SK-N-MC (cell line): ENCODE results near the gene PCF11.
"Not testable (repeated sequence)": the region's sequence is repeated elsewhere in the genome, so short reads cannot be mapped to it uniquely, and the experiment has no call there.

Source experiments
- DNase-seq: peaks from one replicate; pipeline ENCODE4 v3.0.0-alpha.2; 2011; ENCODE audit warnings: low read depth, low spot score
- H3K27ac ChIP-seq: fragments of 200-600 bp; sonication (generic); 2 replicates; pipeline ENCODE4 v1.5.1; 2016; ENCODE audit warnings: mixed run types
- H3K36me3 ChIP-seq: fragments of 200-600 bp; sonication (generic); 2 replicates; pipeline ENCODE4 v1.6.1; 2017; ENCODE audit warnings: antibody characterized with exemption, low read length, mixed read lengths; ENCODE audit not compliant: insufficient read depth
- H3K4me3 ChIP-seq: fragments of 200-600 bp; sonication (generic); 2 replicates; pipeline ENCODE4 v1.5.1; 2016
- H3K9ac ChIP-seq: fragments of 200-600 bp; sonication (generic); 2 replicates; pipeline ENCODE4 v1.8.0; 2017; ENCODE audit warnings: mixed run types, mixed read lengths; ENCODE audit not compliant: insufficient read length
- H3K9me3 ChIP-seq: fragments of 200-600 bp; sonication (generic); 2 replicates; pipeline ENCODE4 v1.6.1; 2017; ENCODE audit warnings: low read depth, mild to moderate bottlenecking, antibody characterized with exemption, low read length, moderate library complexity, mixed read lengths
- EZH2 ChIP-seq: fragments of 200-600 bp; sonication (generic); IDR thresholded peaks from one replicate; pipeline ENCODE4 v1.6.1; 2017; ENCODE audit warnings: antibody characterized with exemption
- FOXP2 ChIP-seq: optimal IDR thresholded peaks from 2 replicates; pipeline ENCODE3; 2011; ENCODE audit warnings: mild to moderate bottlenecking, moderate library complexity; ENCODE audit not compliant: insufficient read depth; ENCODE audit errors: extremely low read length, control extremely low read depth
- POLR2AphosphoS5 ChIP-seq: IDR thresholded peaks from 2 replicates; pipeline ENCODE4 v1.6.1; 2012; ENCODE audit warnings: mild to moderate bottlenecking, low read depth, low read length, borderline replicate concordance

The PCF11 gene

GRCh38 chr11:83120327-83120726 lies 36.6 kb upstream of the PCF11 start:
- Histone ChIP-seq H3K4me3 (no peak overlapping the region), H3K36me3 (no peaks in the 10 kb centered on the region), H3K9me3 (no peaks in the 10 kb centered on the region), H3K27ac (no peak overlapping the region), H3K9ac (no peak overlapping the region)
- DNase-seq = no peak
- no peak for TF ChIP-seq FOXP2
- no peak for TF ChIP-seq POLR2AphosphoS5
- no peak for TF ChIP-seq EZH2

- TF ChIP-seq POLR2AphosphoS5 (no peak), FOXP2 (no peak), EZH2 (no peak)
- no peak overlapping the region for H3K27ac ChIP-seq
- H3K9me3 ChIP-seq = no peaks in the 10 kb centered on the region
- no peak overlapping the region for H3K9ac ChIP-seq
- no peak overlapping the region for H3K4me3 ChIP-seq
- no peak for DNase-seq
- H3K36me3 ChIP-seq = no peaks in the 10 kb centered on the region
Observed at GRCh38 chr11:83122050-83122449, 34.9 kb upstream of the PCF11 start.

- H3K9me3 ChIP-seq = no peaks in the 10 kb centered on the region
- no peak for TF ChIP-seq EZH2
- TF ChIP-seq POLR2AphosphoS5 = no peak
- no peak for TF ChIP-seq FOXP2
- no peaks in the 10 kb centered on the region for H3K36me3 ChIP-seq
- no peak for DNase-seq
- no peak overlapping the region for H3K4me3 ChIP-seq
- no peak overlapping the region for H3K27ac ChIP-seq
- H3K9ac ChIP-seq = no peak overlapping the region
Observed at GRCh38 chr11:83122766-83123165, 34.2 kb upstream of the PCF11 start.

- H3K9me3 ChIP-seq = no peaks in the 10 kb centered on the region
- no peaks in the 10 kb centered on the region for H3K36me3 ChIP-seq
- no peak overlapping the region for H3K4me3 ChIP-seq
- no peak overlapping the region for H3K27ac ChIP-seq
- TF ChIP-seq POLR2AphosphoS5 = no peak
- no peak for TF ChIP-seq FOXP2
- no peak for TF ChIP-seq EZH2
- DNase-seq = peak; percentile 20
- no peak overlapping the region for H3K9ac ChIP-seq
Observed at GRCh38 chr11:83124636-83125424, 32.1 kb upstream of the PCF11 start.

GRCh38 chr11:83125577-83125976 lies 31.4 kb upstream of the PCF11 start:
- Histone ChIP-seq H3K9me3 (no peaks in the 10 kb centered on the region), H3K27ac (no peak overlapping the region), H3K9ac (no peak overlapping the region), H3K4me3 (no peak overlapping the region), H3K36me3 (no peaks in the 10 kb centered on the region)
- TF ChIP-seq EZH2 (no peak), FOXP2 (no peak), POLR2AphosphoS5 (no peak)
- no peak for DNase-seq

- Histone ChIP-seq H3K36me3 (no peaks in the 10 kb centered on the region), H3K9me3 (no peaks in the 10 kb centered on the region), H3K9ac (no peak overlapping the region), H3K27ac (no peak overlapping the region), H3K4me3 (no peak overlapping the region)
- TF ChIP-seq FOXP2 (no peak), EZH2 (no peak), POLR2AphosphoS5 (no peak)
- no peak for DNase-seq
Observed at GRCh38 chr11:83127310-83127637, 29.7 kb upstream of the PCF11 start.

GRCh38 chr11:83132191-83132590 lies 24.7 kb upstream of the PCF11 start:
- no peaks in the 10 kb centered on the region for H3K36me3 ChIP-seq
- no peak for DNase-seq

GRCh38 chr11:83133266-83133665 lies 23.7 kb upstream of the PCF11 start:
- not testable (repeated sequence) for DNase-seq, H3K36me3 ChIP-seq, H3K9ac ChIP-seq, H3K27ac ChIP-seq, H3K4me3 ChIP-seq, H3K9me3 ChIP-seq

More at GRCh38 chr11:83132191-83132590, 24.7 kb upstream of the PCF11 start:
- TF ChIP-seq FOXP2 (no peak), EZH2 (no peak), POLR2AphosphoS5 (no peak)
- Histone ChIP-seq H3K9me3 (no peaks in the 10 kb centered on the region), H3K4me3 (no peak overlapping the region), H3K27ac (no peak overlapping the region), H3K9ac (no peak overlapping the region)

GRCh38 chr11:83139310-83139709 lies 17.6 kb upstream of the PCF11 start:
- DNase-seq = no peak
- Histone ChIP-seq H3K36me3 (no peaks in the 10 kb centered on the region), H3K9ac (no peak overlapping the region), H3K27ac (no peak overlapping the region), H3K4me3 (no peak overlapping the region), H3K9me3 (no peaks in the 10 kb centered on the region)
- no peak for TF ChIP-seq FOXP2
- no peak for TF ChIP-seq POLR2AphosphoS5
- no peak for TF ChIP-seq EZH2
